Measurements from ENCODE around the gene KIF4A. TPM values are rescaled to one million over a fixed set of nuclear protein-coding genes. Genes with fewer than 3 reads are reported as not detected.

KIF4A gene
- total and polyA plus RNA-seq, 10 donors, result 0.41 to 6.0 (median 2.3) TPM

DNA sequence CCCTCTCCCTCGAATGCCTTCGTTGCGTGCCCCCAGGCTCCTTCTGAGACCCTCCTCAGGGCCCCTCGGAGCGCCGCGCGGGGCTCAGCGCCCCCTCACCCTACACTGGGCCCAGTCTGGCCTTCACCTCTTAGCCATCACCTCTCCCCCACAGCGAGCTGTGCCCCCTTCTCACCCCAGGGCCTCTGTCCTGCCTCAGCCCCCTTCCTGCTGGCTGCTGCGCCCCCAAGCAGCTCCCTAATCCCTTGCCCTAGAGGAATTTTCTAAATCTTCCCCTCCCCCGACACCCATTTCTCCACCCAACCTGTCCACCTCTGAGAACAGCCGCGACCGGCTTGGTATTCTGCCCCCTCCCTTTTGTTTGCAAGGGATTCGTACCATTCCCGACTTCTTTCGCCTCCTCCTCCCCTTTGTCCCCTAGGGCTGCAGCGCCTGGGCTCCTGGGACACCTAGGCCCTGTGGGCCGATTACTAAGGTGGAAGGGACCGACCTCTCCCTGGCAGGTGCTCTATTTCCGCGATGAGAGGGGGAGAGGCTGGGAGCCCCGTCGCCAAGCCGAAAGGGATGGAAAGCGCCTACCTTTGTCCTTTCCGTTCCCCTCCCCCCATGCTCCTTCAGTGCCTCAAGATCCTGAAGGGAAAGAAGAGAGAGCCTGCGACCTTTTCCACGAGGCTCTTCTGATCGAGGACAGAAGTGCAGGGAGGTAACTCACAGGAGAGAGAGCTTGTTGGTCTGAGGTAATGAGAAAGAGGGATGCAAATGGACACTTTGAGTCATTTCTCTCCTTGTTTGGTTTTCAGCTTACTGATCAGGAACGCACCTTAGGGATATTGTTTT is 165.7 kb downstream of the KIF4A start:
- H3K27me3 ChIP-seq (replicated peaks in 1 of 7), result peaks cover 0 to 40% (median 0%) of the 10 kb centered on the region in 7 donors
- no peak for DNase-seq
- H3K4me3 ChIP-seq, result peak overlapping the region; percentile 20 to 68 (median 34)
- no peaks in the 10 kb centered on the region for H3K36me3 ChIP-seq
- peaks cover 0 to 46% (median 18%) of the 10 kb centered on the region in 6 donors for H3K4me1 ChIP-seq
- WGBS, 5 donors, result 17 to 42% (median 27%) methylated on average over 24 to 32 of the region's 32 CpGs
- peak overlapping the region; percentile 27 to 84 (median 72) for H3K27ac ChIP-seq
- TF ChIP-seq, protein P1, sequence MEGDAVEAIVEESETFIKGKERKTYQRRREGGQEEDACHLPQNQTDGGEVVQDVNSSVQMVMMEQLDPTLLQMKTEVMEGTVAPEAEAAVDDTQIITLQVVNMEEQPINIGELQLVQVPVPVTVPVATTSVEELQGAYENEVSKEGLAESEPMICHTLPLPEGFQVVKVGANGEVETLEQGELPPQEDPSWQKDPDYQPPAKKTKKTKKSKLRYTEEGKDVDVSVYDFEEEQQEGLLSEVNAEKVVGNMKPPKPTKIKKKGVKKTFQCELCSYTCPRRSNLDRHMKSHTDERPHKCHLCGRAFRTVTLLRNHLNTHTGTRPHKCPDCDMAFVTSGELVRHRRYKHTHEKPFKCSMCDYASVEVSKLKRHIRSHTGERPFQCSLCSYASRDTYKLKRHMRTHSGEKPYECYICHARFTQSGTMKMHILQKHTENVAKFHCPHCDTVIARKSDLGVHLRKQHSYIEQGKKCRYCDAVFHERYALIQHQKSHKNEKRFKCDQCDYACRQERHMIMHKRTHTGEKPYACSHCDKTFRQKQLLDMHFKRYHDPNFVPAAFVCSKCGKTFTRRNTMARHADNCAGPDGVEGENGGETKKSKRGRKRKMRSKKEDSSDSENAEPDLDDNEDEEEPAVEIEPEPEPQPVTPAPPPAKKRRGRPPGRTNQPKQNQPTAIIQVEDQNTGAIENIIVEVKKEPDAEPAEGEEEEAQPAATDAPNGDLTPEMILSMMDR (IDR thresholded peaks at IDR 0.05 in 8 of 11, conservative IDR thresholded peaks at IDR 0.05 in 3 of 11), result no peak
- no peak for TF ChIP-seq POLR2AphosphoS5 (IDR thresholded peaks at IDR 0.05)
- no peak for TF ChIP-seq POLR2A (IDR thresholded peaks at IDR 0.05)
- no peaks in the 10 kb centered on the region for H3K9me3 ChIP-seq
- intact Hi-C loops (cut with DNase I; ENCODE audit: low total_unique reads), result no loop called here

DNA sequence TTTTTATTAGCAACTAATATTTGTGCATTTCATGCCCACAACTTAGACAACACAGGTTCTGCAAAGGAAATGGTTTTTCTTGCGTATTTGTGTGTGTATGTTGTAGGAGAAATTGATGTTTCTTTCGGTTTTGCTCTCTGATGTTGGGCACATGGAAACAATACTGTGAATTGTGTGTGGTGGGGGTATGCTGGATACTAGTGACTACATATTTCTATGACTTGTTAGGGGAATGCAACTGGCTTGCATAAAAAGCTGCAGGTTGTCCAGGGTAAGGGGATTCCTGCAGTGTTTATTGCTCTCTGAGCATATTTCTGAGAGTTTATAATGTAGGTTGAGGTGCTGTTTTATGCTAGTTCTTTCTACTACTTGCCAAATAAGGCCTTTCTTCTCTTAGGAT is 166.4 kb downstream of the KIF4A start:
- Histone ChIP-seq H3K27ac (peak overlapping the region in 7 of 8 donors; percentile 2 to 84 (median 77)), H3K4me3 (peak overlapping the region in 4 of 8 donors; percentile 31 to 68 (median 41)), H3K36me3 (no peaks in the 10 kb centered on the region), H3K4me1 (peaks cover 0 to 46% (median 18%) of the 10 kb centered on the region in 6 donors), H3K9me3 (no peaks in the 10 kb centered on the region), H3K27me3 (replicated peaks in 1 of 7) (peaks cover 0 to 40% (median 0%) of the 10 kb centered on the region in 7 donors)
- no peak for DNase-seq
- intact Hi-C loops (cut with DNase I; ENCODE audit: low total_unique reads), result no loop called here
- 38 to 48% (median 43%) methylated on average over 2 of the region's 2 CpGs for WGBS, 5 donors
- TF ChIP-seq, protein P1 (IDR thresholded peaks at IDR 0.05 in 8 of 11, conservative IDR thresholded peaks at IDR 0.05 in 3 of 11), result no peak
- TF ChIP-seq POLR2AphosphoS5 (IDR thresholded peaks at IDR 0.05) (no peak), POLR2A (IDR thresholded peaks at IDR 0.05) (no peak)

DNA sequence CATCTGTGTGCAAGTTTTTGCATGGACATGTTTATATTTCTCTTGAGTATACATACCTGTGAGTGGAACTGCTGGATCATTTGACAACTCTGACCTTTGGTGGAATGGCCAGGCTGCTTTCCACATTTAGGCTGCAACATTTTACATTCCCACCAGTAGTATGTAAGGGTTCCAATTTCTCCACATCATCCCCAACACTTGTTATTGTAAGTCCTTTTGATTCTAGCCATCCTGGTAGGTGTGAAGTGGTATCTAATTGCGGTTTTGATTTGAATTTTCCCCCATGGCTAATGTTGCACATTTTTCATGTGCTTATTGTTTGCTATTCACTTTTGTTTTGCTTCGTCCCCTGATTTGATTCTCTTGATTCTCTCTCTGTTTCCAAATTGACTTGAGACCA is 171.1 kb downstream of the KIF4A start:
- DNase-seq, result no peak
- no peaks in the 10 kb centered on the region for H3K9me3 ChIP-seq
- intact Hi-C loops (cut with DNase I; ENCODE audit: low total_unique reads), result no loop called here
- H3K36me3 ChIP-seq, result no peaks in the 10 kb centered on the region
- 70 to 100% (median 95%) methylated on average over 2 of the region's 2 CpGs for WGBS, 5 donors
- no peak for TF ChIP-seq POLR2A (IDR thresholded peaks at IDR 0.05)
- TF ChIP-seq, protein P1 (IDR thresholded peaks at IDR 0.05 in 8 of 11, conservative IDR thresholded peaks at IDR 0.05 in 3 of 11), result no peak
- no peak for TF ChIP-seq POLR2AphosphoS5 (IDR thresholded peaks at IDR 0.05)
- no peak overlapping the region for H3K27ac ChIP-seq
- H3K27me3 ChIP-seq (replicated peaks in 1 of 7), result peaks cover 0 to 5% (median 0%) of the 10 kb centered on the region in 7 donors
- H3K4me1 ChIP-seq, result peaks cover 0 to 7% (median 0%) of the 10 kb centered on the region in 6 donors
- no peak overlapping the region for H3K4me3 ChIP-seq

DNA sequence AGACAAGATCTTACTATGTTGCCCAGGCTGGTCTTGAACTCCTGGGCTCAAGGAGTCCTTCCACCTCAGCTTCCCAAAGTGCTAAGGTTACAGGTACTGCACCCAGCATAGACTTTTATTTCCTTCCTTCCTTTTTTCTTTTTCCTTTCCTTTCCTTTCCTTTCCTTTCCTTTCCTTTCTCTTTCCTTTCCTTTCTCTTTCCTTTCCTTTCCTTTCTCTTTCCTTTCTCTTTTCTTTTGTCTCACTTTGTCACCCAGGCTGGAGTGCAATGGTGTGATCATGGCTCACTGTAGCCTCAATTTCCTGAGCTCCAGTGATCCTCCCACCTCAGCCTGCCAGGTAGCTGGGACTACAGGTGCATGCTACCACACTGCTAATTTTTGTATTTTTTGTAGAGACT is 174.1 kb downstream of the KIF4A start:
- Histone ChIP-seq H3K4me1 (no peaks in the 10 kb centered on the region), H3K27ac (no peak overlapping the region), H3K9me3 (no peaks in the 10 kb centered on the region), H3K4me3 (no peak overlapping the region), H3K27me3 (replicated peaks in 1 of 7) (no peaks in the 10 kb centered on the region), H3K36me3 (no peaks in the 10 kb centered on the region)
- intact Hi-C loops (cut with DNase I; ENCODE audit: low total_unique reads), result no loop called here
- no peak for DNase-seq
- TF ChIP-seq, protein P1 (IDR thresholded peaks at IDR 0.05 in 8 of 11, conservative IDR thresholded peaks at IDR 0.05 in 3 of 11), result no peak
- TF ChIP-seq POLR2A (IDR thresholded peaks at IDR 0.05) (no peak), POLR2AphosphoS5 (IDR thresholded peaks at IDR 0.05) (no peak)
